IPS-18c (cell line): ENCODE measurements around the gene PIP5K1B.

Experiments
- H3K4me3 ChIP-seq: 2 replicates; pipeline ENCODE4 v1.7.0; 2013; ENCODE audit warnings: low read depth, mild to moderate bottlenecking, low read length, moderate library complexity; ENCODE audit not compliant: insufficient read depth
- H3K9me3 ChIP-seq: one replicate; pipeline ENCODE4 v1.6.1; 2013; ENCODE audit warnings: mild to moderate bottlenecking, low read length, moderate library complexity; ENCODE audit not compliant: control insufficient read depth, insufficient read depth

PIP5K1B gene

GRCh38 chr9:68750255-68750654, 45.2 kb downstream of the PIP5K1B start:
- H3K4me3 ChIP-seq = no peak overlapping the region
- no peaks in the 10 kb centered on the region for H3K9me3 ChIP-seq

- no peaks in the 10 kb centered on the region for H3K9me3 ChIP-seq
- H3K4me3 ChIP-seq = no peak overlapping the region
These were observed 45.7 kb downstream of the PIP5K1B start for GRCh38 chr9:68750786-68751185.

GRCh38 chr9:68751556-68751955, 46.5 kb downstream of the PIP5K1B start:
- no peak overlapping the region for H3K4me3 ChIP-seq
- H3K9me3 ChIP-seq = no peaks in the 10 kb centered on the region

- no peak overlapping the region for H3K4me3 ChIP-seq
These were observed 50.0 kb downstream of the PIP5K1B start for GRCh38 chr9:68755051-68755450.

GRCh38 chr9:68755752-68756151, 50.7 kb downstream of the PIP5K1B start:
- Histone ChIP-seq H3K9me3 (no peaks in the 10 kb centered on the region), H3K4me3 (no peak overlapping the region)

More at GRCh38 chr9:68755051-68755450, 50.0 kb downstream of the PIP5K1B start:
- no peaks in the 10 kb centered on the region for H3K9me3 ChIP-seq

GRCh38 chr9:68759981-68760673, 55.1 kb downstream of the PIP5K1B start:
- no peaks in the 10 kb centered on the region for H3K9me3 ChIP-seq
- H3K4me3 ChIP-seq = no peak overlapping the region

GRCh38 chr9:68760674-68761333, 55.8 kb downstream of the PIP5K1B start:
- Histone ChIP-seq H3K9me3 (no peaks in the 10 kb centered on the region), H3K4me3 (no peak overlapping the region)

GRCh38 chr9:68762570-68762969, 57.5 kb downstream of the PIP5K1B start:
- Histone ChIP-seq H3K4me3 (no peak overlapping the region), H3K9me3 (no peaks in the 10 kb centered on the region)

- Histone ChIP-seq H3K4me3 (no peak overlapping the region), H3K9me3 (no peaks in the 10 kb centered on the region)
These were observed 58.1 kb downstream of the PIP5K1B start for GRCh38 chr9:68763104-68763503.

GRCh38 chr9:68768619-68769018, 63.6 kb downstream of the PIP5K1B start:
- H3K4me3 ChIP-seq = no peak overlapping the region
- H3K9me3 ChIP-seq = no peaks in the 10 kb centered on the region

- Histone ChIP-seq H3K4me3 (no peak overlapping the region), H3K9me3 (no peaks in the 10 kb centered on the region)
These were observed 64.8 kb downstream of the PIP5K1B start for GRCh38 chr9:68769852-68770251.

- no peaks in the 10 kb centered on the region for H3K9me3 ChIP-seq
These were observed 66.3 kb downstream of the PIP5K1B start for GRCh38 chr9:68771376-68771775.

GRCh38 chr9:68775003-68775730, 70.1 kb downstream of the PIP5K1B start:
- Histone ChIP-seq H3K4me3 (no peak overlapping the region), H3K9me3 (no peaks in the 10 kb centered on the region)

More at GRCh38 chr9:68771376-68771775, 66.3 kb downstream of the PIP5K1B start:
- no peak overlapping the region for H3K4me3 ChIP-seq

GRCh38 chr9:68777070-68777763, 72.2 kb downstream of the PIP5K1B start:
- no peaks in the 10 kb centered on the region for H3K9me3 ChIP-seq
- no peak overlapping the region for H3K4me3 ChIP-seq

GRCh38 chr9:68778635-68779034, 73.6 kb downstream of the PIP5K1B start:
- Histone ChIP-seq H3K9me3 (no peaks in the 10 kb centered on the region), H3K4me3 (no peak overlapping the region)

GRCh38 chr9:68779558-68780379, 74.7 kb downstream of the PIP5K1B start:
- Histone ChIP-seq H3K9me3 (no peaks in the 10 kb centered on the region), H3K4me3 (peak overlapping the region; percentile 71)

- no peaks in the 10 kb centered on the region for H3K9me3 ChIP-seq
- H3K4me3 ChIP-seq = peak overlapping the region; percentile 71
These were observed 75.3 kb downstream of the PIP5K1B start for GRCh38 chr9:68780380-68780712.
